MCF 10A (cell line): Measurements from ENCODE around the gene MACROD1. TPM values are rescaled to one million over a fixed set of nuclear protein-coding genes. Genes with fewer than 3 reads are reported as not detected.

Experiments used
- BruUV-seq: library from RNA; stranded (reverse); fragments of 400-500 nt; replicated peaks from 2 replicates; lab custom pipeline; 2021; lab: Mats Ljungman, UMichigan
- CTCF ChIA-PET: fragments of 300-600 bp; sonication (Branson Sonifier 250); formaldehyde crosslinking; extraction: SDS; loops from one replicate; lab custom pipeline; 2021; ENCODE audit warnings: antibody characterized with exemption, inconsistent platforms; lab: Yijun Ruan, JAX
- POLR2A ChIA-PET: fragments of 300-600, 350-650 bp; sonication (Branson Sonifier 250); formaldehyde crosslinking; extraction: SDS; loops from one replicate; lab custom pipeline; 2020; ENCODE audit warnings: antibody characterized with exemption, inconsistent platforms; lab: Yijun Ruan, JAX
- DNase-seq: peaks from one replicate; pipeline ENCODE4 v3.0.0-alpha.2; 2018; ENCODE audit not compliant: unreplicated experiment
- H3K27ac Mint-ChIP-seq: one replicate; pipeline ENCODE4 v1.8.0; 2022; ENCODE audit warnings: mild to moderate bottlenecking, low read depth, mixed read lengths; ENCODE audit not compliant: unreplicated experiment
- H3K27me3 Mint-ChIP-seq: one replicate; pipeline ENCODE4 v1.8.0; 2022; ENCODE audit warnings: mixed read lengths; ENCODE audit not compliant: insufficient read depth, unreplicated experiment
- H3K36me3 Mint-ChIP-seq: one replicate; pipeline ENCODE4 v1.8.0; 2022; ENCODE audit warnings: mild to moderate bottlenecking, moderate library complexity, mixed read lengths; ENCODE audit not compliant: insufficient read depth, unreplicated experiment
- H3K4me1 Mint-ChIP-seq: one replicate; pipeline ENCODE4 v1.8.0; 2022; ENCODE audit warnings: mixed read lengths; ENCODE audit not compliant: insufficient read depth, unreplicated experiment
- H3K4me3 Mint-ChIP-seq: one replicate; pipeline ENCODE4 v1.8.0; 2022; ENCODE audit warnings: mild to moderate bottlenecking, moderate library complexity, mixed read lengths; ENCODE audit not compliant: unreplicated experiment
- H3K9me3 Mint-ChIP-seq: one replicate; pipeline ENCODE4 v1.8.0; 2022; ENCODE audit warnings: mixed read lengths; ENCODE audit not compliant: unreplicated experiment
- intact Hi-C: fragments of 100-400 bp; cut with micrococcal nuclease; formaldehyde crosslinking; loops from 2 replicates; pipeline ENCODE4 v1.14.1; 2022
- total RNA-seq: library from RNA; stranded (reverse); gene quantifications from 2 replicates; pipeline ENCODE4 v1.2.3, GENCODE V29; 2022
- TF ChIP-seq, protein P1 (sequence below): fragments of 200-600 bp; IDR thresholded peaks from one replicate; pipeline ENCODE4 v1.8.0; 2022; ENCODE audit warnings: antibody characterized with exemption, mild to moderate bottlenecking; ENCODE audit not compliant: unreplicated experiment

Gene MACROD1
- total RNA-seq, 1 experiment from 2014 or later: 15.1 TPM

DNA sequence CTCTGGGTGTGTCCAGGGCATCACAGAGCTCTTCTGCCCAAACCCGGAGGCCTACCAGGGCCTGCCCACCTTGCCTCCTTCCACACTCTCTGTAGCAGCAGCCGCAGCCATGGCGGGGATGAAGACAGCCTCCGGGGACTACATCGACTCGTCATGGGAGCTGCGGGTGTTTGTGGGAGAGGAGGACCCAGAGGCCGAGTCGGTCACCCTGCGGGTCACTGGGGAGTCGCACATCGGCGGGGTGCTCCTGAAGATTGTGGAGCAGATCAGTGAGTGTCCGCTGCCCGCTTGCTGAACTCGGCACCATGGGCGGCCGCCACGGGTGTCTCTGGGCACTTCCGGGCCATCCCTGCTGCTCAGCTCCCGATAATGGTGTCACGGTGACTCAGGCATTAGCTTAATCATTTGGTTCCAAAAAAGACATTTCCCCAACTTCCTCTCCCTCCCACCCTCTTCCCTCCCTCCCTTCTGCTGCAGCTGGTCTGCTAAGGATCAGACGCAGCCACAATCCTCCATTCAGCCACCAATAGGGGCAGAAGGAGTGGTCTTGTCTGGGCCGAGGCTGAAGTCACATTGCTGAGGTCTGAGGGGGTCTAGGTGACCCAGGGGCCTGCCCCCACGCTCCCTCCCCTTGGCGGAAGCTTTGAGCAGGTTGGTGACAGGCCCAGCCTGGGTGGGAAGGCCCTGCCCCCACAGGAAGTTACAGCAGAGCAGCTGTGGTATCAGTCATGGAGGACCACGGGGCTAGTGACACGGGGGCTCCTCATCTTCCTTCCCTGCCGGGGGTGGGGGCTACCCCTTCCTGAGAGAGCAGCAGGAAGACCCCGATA is 41.6 kb upstream of the MACROD1 start:
- no peak for DNase-seq
- Mint-ChIP-seq H3K4me1 (peaks cover 12% of the 10 kb centered on the region), H3K4me3 (no peak overlapping the region), H3K27ac (no peak overlapping the region), H3K36me3 (peaks cover 42% of the 10 kb centered on the region), H3K27me3 (no peaks in the 10 kb centered on the region), H3K9me3 (no peaks in the 10 kb centered on the region)
- TF ChIP-seq, protein P1, sequence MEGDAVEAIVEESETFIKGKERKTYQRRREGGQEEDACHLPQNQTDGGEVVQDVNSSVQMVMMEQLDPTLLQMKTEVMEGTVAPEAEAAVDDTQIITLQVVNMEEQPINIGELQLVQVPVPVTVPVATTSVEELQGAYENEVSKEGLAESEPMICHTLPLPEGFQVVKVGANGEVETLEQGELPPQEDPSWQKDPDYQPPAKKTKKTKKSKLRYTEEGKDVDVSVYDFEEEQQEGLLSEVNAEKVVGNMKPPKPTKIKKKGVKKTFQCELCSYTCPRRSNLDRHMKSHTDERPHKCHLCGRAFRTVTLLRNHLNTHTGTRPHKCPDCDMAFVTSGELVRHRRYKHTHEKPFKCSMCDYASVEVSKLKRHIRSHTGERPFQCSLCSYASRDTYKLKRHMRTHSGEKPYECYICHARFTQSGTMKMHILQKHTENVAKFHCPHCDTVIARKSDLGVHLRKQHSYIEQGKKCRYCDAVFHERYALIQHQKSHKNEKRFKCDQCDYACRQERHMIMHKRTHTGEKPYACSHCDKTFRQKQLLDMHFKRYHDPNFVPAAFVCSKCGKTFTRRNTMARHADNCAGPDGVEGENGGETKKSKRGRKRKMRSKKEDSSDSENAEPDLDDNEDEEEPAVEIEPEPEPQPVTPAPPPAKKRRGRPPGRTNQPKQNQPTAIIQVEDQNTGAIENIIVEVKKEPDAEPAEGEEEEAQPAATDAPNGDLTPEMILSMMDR: no peak
- intact Hi-C loops: no loop called here
- POLR2A ChIA-PET: interaction anchor here (0.5 to 1.4 kb wide), 7 partner anchors 12 to 427 kb away, joined by 3 to 7 read pairs (median 4); partner anchors contain the start of genes NUDT22, STIP1 and TRPT1
- CTCF ChIA-PET: interaction anchor here (0.6 to 4.4 kb wide), 3 partner anchors 17 to 95 kb away, joined by 3 to 51 read pairs (median 3); no protein-coding TSS in a partner anchor
- no TSS peak for BruUV-seq

DNA sequence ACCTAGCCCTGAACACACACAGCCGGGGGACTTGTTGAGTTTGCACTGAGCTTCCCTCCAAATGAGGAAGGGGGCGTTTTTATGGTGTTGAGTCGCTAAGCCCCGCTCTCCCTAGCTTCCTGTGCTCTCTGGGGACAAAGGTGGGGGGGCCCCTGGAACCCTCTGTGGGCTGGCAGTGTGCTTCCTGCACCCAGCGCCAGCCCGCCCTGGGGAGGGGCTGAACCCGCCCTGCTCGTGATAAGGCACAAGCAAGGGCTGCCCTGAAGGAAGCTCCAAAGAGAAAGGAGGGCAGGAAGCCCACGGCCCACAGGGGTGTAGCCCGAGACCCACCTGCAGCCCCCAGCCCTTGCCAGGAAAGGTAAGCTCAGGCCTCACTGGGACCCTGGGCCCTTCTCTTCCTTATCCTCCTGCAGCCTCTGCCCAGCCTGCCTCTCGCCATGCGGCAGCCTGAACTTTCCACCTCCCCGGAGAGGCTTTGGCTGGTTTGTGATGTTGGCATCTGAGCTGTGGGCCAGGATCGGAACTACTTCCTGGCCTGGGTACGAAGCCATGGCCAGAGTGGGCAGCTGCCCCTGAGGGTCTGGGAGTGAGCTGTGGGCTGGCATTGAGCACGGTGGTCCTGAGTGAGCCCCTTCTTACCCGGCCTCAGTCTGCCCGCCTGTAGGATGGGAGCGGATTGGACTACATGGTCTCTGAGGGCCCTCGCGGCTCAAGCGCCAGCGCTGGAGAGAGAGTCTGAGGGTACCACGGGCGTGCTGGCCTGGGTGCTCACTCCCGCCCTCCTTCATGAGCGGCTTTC is 40.7 kb upstream of the MACROD1 start, which contains the start of gene FERMT3:
Gene FERMT3, plus strand, starts transcription at position 265 of the 799 bp plus-strand sequence. CDS start 644 bp downstream, outside the sequence.
- H3K9me3 Mint-ChIP-seq: no peaks in the 10 kb centered on the region
- H3K36me3 Mint-ChIP-seq: peaks cover 50% of the 10 kb centered on the region
- H3K4me1 Mint-ChIP-seq: peaks cover 12% of the 10 kb centered on the region
- POLR2A ChIA-PET: interaction anchor here (0.6 to 2.3 kb wide), 8 partner anchors 8 to 25 kb away, joined by 3 to 8 read pairs (median 4); partner anchors contain the start of genes NUDT22, STIP1 and TRPT1
- DNase-seq: no peak
- H3K27me3 Mint-ChIP-seq: no peaks in the 10 kb centered on the region
- H3K27ac Mint-ChIP-seq: no peak within 1 kb of the TSS
- no peak within 1 kb of the TSS for H3K4me3 Mint-ChIP-seq
- CTCF ChIA-PET: interaction anchor here (0.6 to 4.4 kb wide), 3 partner anchors 38 to 96 kb away, joined by 3 to 51 read pairs (median 5); no protein-coding TSS in a partner anchor
- TF ChIP-seq, protein P1: no peak
- BruUV-seq: no TSS peak
- intact Hi-C loops: no loop called here

DNA sequence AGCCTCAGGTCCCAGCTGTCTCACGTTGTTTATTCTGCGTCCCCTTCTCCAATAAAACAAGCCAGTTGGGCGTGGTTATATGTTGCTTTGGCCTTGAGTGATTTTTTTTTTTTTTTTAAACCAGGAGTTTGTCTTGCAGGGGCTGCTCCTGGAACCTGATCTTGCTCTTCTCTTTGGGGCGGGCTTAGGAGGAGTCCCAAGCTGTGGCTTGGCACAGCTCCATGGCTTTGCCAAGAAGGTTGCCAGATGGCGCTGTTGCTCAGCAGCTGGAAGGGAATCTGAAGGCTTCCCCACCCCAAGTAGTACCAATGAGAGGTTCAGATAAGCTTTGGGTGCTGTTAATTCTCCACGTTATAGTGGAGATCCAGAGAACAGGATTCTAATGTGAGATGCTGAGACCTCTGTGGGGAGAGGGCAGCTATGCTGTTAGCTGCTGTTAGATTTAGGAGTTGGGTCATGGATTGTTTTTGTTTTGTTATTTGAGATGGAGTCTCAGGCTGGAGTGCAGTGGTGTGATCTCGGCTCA is 38.6 kb upstream of the MACROD1 start:
- no peak overlapping the region for H3K4me3 Mint-ChIP-seq
- no TSS peak for BruUV-seq
- H3K9me3 Mint-ChIP-seq: no peaks in the 10 kb centered on the region
- POLR2A ChIA-PET: interaction anchor here (0.5 to 2.3 kb wide), 17 partner anchors 10 to 187 kb away, joined by 3 to 11 read pairs (median 4); partner anchors contain the start of genes ESRRA, NUDT22, PPP1R14B and STIP1
- TF ChIP-seq, protein P1: peak; percentile 83
- H3K27me3 Mint-ChIP-seq: no peaks in the 10 kb centered on the region
- CTCF ChIA-PET: interaction anchor here (0.6 to 4.4 kb wide), 26 partner anchors 8 to 1391 kb away, joined by 3 to 51 read pairs (median 4); partner anchors contain the start of genes FKBP2, MACROD1, NUDT22 and STIP1
- intact Hi-C loops: loop anchor here (1.0 to 5.0 kb wide), 3 partner anchors 48 to 97 kb away; partner anchors contain the start of gene PLCB3
- H3K27ac Mint-ChIP-seq: peak overlapping the region; percentile 37
- peak; percentile 96 for DNase-seq
- peaks cover 71% of the 10 kb centered on the region for H3K36me3 Mint-ChIP-seq
- peaks cover 12% of the 10 kb centered on the region for H3K4me1 Mint-ChIP-seq
